DND-41 (cell line): ENCODE measurements around the gene PPP1R14B.

Experiments
- ATAC-seq: fragments of 200-7000 bp; cut with Tn5 transposase; 3 replicates; pipeline ENCODE4 v1.9.1; 2021; ENCODE audit warnings: low read depth; ENCODE audit not compliant: insufficient read depth
- DNase-seq: peaks from one replicate; pipeline ENCODE4 v3.0.0-alpha.2; 2020
- H2AFZ ChIP-seq: 2 replicates; pipeline ENCODE4 v1.6.0; 2012; ENCODE audit warnings: low read depth, low read length
- H3K27ac ChIP-seq: 2 replicates; pipeline ENCODE4 v1.5.1; 2012; ENCODE audit warnings: low read length, inconsistent platforms
- H3K27me3 ChIP-seq: fragments of 200-600 bp; sonication (generic); 2 replicates; pipeline ENCODE4 v1.6.0; 2012; ENCODE audit warnings: low read length, mild to moderate bottlenecking, inconsistent platforms; ENCODE audit not compliant: insufficient read depth, poor library complexity
- H3K36me3 ChIP-seq: 2 replicates; pipeline ENCODE4 v1.5.1; 2012; ENCODE audit warnings: low read length, inconsistent platforms; ENCODE audit not compliant: insufficient read depth
- H3K4me1 ChIP-seq: 2 replicates; pipeline ENCODE4 v1.5.1; 2012; ENCODE audit warnings: mild to moderate bottlenecking, low read length; ENCODE audit not compliant: insufficient read depth
- H3K4me2 ChIP-seq: 2 replicates; pipeline ENCODE4 v1.6.0; 2012; ENCODE audit warnings: mild to moderate bottlenecking, moderate library complexity, low read length, inconsistent platforms; ENCODE audit not compliant: insufficient read depth
- H3K4me3 ChIP-seq, 2 experiments: fragments of 200-600 bp in 1 of 2; shearing (Covaris generic) in 1 of 2; 2 replicates each; pipeline ENCODE4 v1.5.1; 2012 to 2016; ENCODE audit warnings: inconsistent platforms in 2 of 2, low read length in 2 of 2, mild to moderate bottlenecking in 2 of 2, low read depth in 1 of 2, moderate library complexity in 1 of 2
- H3K79me2 ChIP-seq: 2 replicates; pipeline ENCODE4 v1.6.0; 2012; ENCODE audit warnings: low read length, inconsistent platforms; ENCODE audit not compliant: insufficient read depth
- H3K9ac ChIP-seq: 2 replicates; pipeline ENCODE4 v1.6.0; 2012; ENCODE audit warnings: low read depth, mild to moderate bottlenecking, inconsistent platforms, low read length, moderate library complexity
- H3K9me3 ChIP-seq: 2 replicates; pipeline ENCODE4 v1.5.1; 2012; ENCODE audit warnings: low read length, moderate library complexity, mild to moderate bottlenecking, inconsistent platforms; ENCODE audit not compliant: insufficient read depth, severe bottlenecking
- H4K20me1 ChIP-seq: 2 replicates; pipeline ENCODE4 v1.6.0; 2012; ENCODE audit warnings: low read length; ENCODE audit not compliant: insufficient read depth
- CTCF ChIP-seq: IDR thresholded peaks from 2 replicates; pipeline ENCODE4 v1.5.1; 2012; ENCODE audit warnings: borderline replicate concordance, low read length, moderate library complexity, mild to moderate bottlenecking; ENCODE audit not compliant: poor library complexity, severe bottlenecking; ENCODE audit errors: extremely low read depth
- EZH2 ChIP-seq: IDR thresholded peaks from 3 replicates; pipeline ENCODE4 v1.6.1; 2012; ENCODE audit warnings: borderline replicate concordance, low read depth, mild to moderate bottlenecking, moderate library complexity, low read length, inconsistent platforms; ENCODE audit not compliant: severe bottlenecking

Gene PPP1R14B

GRCh38 chr11:64283092-64283491, 36.3 kb upstream of the PPP1R14B start:
- Histone ChIP-seq H3K9ac (peak overlapping the region; percentile 74), H3K4me2 (peak overlapping the region; percentile 83), H3K27me3 (no peaks in the 10 kb centered on the region), H3K4me3 (0 out of 4 replicates have a peak overlapping the region, but pooled peaks of 1 of the 2 experiments have one; percentile 67), H2AFZ (no peak overlapping the region), H3K4me1 (peaks cover 36% of the 10 kb centered on the region), H3K36me3 (peaks cover 29% of the 10 kb centered on the region), H3K27ac (no peak overlapping the region), H3K9me3 (no peaks in the 10 kb centered on the region), H4K20me1 (no peaks in the 10 kb centered on the region), H3K79me2 (peaks cover 32% of the 10 kb centered on the region)
- DNase-seq (no peak), ATAC-seq (no peak)
- no peak for TF ChIP-seq CTCF
- no peak for TF ChIP-seq EZH2

GRCh38 chr11:64281957-64282770, 35.4 kb upstream of the PPP1R14B start:
- TF ChIP-seq CTCF (no peak), EZH2 (no peak)
- ATAC-seq (no peak), DNase-seq (no peak)
- Histone ChIP-seq H3K27ac (no peak overlapping the region), H3K4me1 (peaks cover 28% of the 10 kb centered on the region), H2AFZ (no peak overlapping the region), H4K20me1 (no peaks in the 10 kb centered on the region), H3K4me3 (no peak overlapping the region), H3K79me2 (peaks cover 33% of the 10 kb centered on the region), H3K36me3 (peaks cover 29% of the 10 kb centered on the region), H3K4me2 (no peak overlapping the region), H3K9me3 (no peaks in the 10 kb centered on the region), H3K9ac (no peak overlapping the region), H3K27me3 (no peaks in the 10 kb centered on the region)

GRCh38 chr11:64278576-64279190, 31.9 kb upstream of the PPP1R14B start:
- no peak for DNase-seq
- H3K4me1 ChIP-seq: peaks cover 9% of the 10 kb centered on the region
- H3K4me2 ChIP-seq: no peak overlapping the region
- no peak overlapping the region for H3K4me3 ChIP-seq
- ATAC-seq: no peak
- no peak overlapping the region for H3K27ac ChIP-seq
- no peak for TF ChIP-seq CTCF
- no peak for TF ChIP-seq EZH2
- no peaks in the 10 kb centered on the region for H3K27me3 ChIP-seq
- no peaks in the 10 kb centered on the region for H3K9me3 ChIP-seq
- peaks cover 27% of the 10 kb centered on the region for H3K79me2 ChIP-seq
- no peak overlapping the region for H3K9ac ChIP-seq
- peaks cover 47% of the 10 kb centered on the region for H3K36me3 ChIP-seq
- H2AFZ ChIP-seq: no peak overlapping the region
- no peaks in the 10 kb centered on the region for H4K20me1 ChIP-seq
